ENCODE results near the gene MORC4.
A peak's percentile ranks its signal among the peaks of the same experiment; 100 is the strongest.

Gene MORC4

DNA sequence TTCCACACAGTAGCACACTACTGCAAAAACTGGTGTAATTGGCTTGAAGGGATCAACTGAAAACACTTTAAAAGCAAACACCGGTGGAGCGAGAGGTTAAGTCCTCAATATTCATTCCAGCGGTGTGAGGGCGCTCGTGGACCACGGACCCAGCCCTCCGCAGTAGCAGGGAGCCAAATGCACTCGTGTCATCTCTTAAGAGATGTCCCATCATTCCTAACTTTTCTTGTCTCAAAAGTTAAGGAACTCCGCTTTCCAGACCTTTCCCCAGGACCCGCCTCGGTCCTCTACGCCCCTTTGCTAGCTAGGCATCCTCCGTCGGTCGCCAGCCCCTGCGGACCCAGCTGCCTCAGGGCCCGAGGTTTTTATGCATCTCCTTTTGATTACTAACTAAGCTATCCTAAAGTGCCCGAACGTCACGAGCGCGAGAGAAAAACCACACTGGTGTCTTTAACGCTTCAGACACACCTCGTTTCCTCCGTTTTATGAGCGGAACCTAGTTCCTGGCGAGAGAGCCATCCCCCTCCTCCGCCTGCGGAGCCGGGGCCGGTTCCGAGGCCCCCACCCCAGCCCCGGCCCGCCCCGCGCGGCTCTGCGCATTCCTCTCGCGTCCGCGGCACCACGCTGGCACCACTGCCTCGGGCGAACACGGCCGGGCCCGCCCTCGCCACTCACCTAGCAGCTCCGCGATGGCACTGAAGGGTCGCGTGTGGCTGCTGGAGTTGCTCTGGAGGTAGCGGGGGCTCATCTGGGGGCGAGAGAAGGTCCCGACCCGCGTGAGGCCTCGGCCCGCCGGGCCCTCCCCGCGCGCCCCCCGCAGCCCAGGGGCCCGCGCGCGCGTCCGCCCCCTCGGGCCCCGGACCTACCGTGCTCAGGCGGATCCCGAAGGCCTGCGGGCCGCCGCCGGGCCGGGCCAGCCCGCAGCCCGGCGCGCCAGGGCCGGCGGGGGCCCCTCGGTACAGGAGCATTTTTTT lies 723 bp downstream of the MORC4 start:
- no peak overlapping the region for H3K27ac Mint-ChIP-seq

GRCh38 chrX:106997611-106998010 lies 2.4 kb downstream of the MORC4 start:
- H3K4me1 Mint-ChIP-seq: peaks cover 6% of the 10 kb centered on the region
- no peak for DNase-seq
- peaks cover 15% of the 10 kb centered on the region for H3K36me3 Mint-ChIP-seq (ENCODE audit: low read depth)
- no peak overlapping the region for H3K27ac Mint-ChIP-seq
- H3K9me3 Mint-ChIP-seq: peaks cover 39% of the 10 kb centered on the region
- TF ChIP-seq, protein P1, sequence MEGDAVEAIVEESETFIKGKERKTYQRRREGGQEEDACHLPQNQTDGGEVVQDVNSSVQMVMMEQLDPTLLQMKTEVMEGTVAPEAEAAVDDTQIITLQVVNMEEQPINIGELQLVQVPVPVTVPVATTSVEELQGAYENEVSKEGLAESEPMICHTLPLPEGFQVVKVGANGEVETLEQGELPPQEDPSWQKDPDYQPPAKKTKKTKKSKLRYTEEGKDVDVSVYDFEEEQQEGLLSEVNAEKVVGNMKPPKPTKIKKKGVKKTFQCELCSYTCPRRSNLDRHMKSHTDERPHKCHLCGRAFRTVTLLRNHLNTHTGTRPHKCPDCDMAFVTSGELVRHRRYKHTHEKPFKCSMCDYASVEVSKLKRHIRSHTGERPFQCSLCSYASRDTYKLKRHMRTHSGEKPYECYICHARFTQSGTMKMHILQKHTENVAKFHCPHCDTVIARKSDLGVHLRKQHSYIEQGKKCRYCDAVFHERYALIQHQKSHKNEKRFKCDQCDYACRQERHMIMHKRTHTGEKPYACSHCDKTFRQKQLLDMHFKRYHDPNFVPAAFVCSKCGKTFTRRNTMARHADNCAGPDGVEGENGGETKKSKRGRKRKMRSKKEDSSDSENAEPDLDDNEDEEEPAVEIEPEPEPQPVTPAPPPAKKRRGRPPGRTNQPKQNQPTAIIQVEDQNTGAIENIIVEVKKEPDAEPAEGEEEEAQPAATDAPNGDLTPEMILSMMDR (IDR thresholded peaks at IDR 0.05): no peak
- H3K27me3 Mint-ChIP-seq (ENCODE audit: low read depth, poor library complexity): peaks cover 13% of the 10 kb centered on the region
- no peak overlapping the region for H3K4me3 Mint-ChIP-seq

More for the DNA sequence above, 723 bp downstream of the MORC4 start:
- peaks cover 41% of the 10 kb centered on the region for H3K9me3 Mint-ChIP-seq
- H3K4me1 Mint-ChIP-seq: peaks cover 6% of the 10 kb centered on the region
- H3K4me3 Mint-ChIP-seq: peak overlapping the region; percentile 87
- DNase-seq: peak; percentile 39
- TF ChIP-seq, protein P1 (IDR thresholded peaks at IDR 0.05): peak; percentile 13
- H3K27me3 Mint-ChIP-seq (ENCODE audit: low read depth, poor library complexity): peaks cover 14% of the 10 kb centered on the region
- H3K36me3 Mint-ChIP-seq (ENCODE audit: low read depth): peaks cover 15% of the 10 kb centered on the region

DNA sequence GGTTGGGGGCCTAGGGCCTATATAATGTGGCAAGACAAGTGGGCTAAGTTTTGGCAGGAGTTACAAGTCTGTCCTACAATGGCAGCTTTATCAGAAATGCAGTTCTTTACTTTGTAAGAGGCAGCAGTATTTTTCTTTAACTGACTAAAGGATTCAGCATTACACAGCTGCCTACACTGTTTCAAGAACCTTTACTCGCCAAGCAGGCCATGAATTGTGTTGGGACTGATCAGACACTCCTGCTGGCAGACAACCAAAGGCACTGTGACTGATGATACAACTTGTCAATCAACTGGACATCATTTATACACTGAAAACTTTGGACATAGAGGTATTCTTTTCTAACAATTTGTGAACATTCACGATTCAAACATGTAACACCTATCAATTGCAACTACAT lies 4.3 kb downstream of the MORC4 start:
- Mint-ChIP-seq H3K4me1 (peaks cover 6% of the 10 kb centered on the region), H3K9me3 (peaks cover 44% of the 10 kb centered on the region), H3K4me3 (no peak overlapping the region), H3K27ac (no peak overlapping the region), H3K27me3 (ENCODE audit: low read depth, poor library complexity) (peaks cover 14% of the 10 kb centered on the region), H3K36me3 (ENCODE audit: low read depth) (peaks cover 24% of the 10 kb centered on the region)
- TF ChIP-seq, protein P1 (IDR thresholded peaks at IDR 0.05): no peak
- no peak for DNase-seq

GRCh38 chrX:106987488-106987887 lies 12.5 kb downstream of the MORC4 start:
- no peak for DNase-seq
- peaks cover 9% of the 10 kb centered on the region for H3K9me3 Mint-ChIP-seq
- H3K27ac Mint-ChIP-seq: peak overlapping the region; percentile 6
- TF ChIP-seq, protein P1 (IDR thresholded peaks at IDR 0.05): no peak
- no peak overlapping the region for H3K4me3 Mint-ChIP-seq
- H3K27me3 Mint-ChIP-seq (ENCODE audit: low read depth, poor library complexity): peaks cover 2% of the 10 kb centered on the region
- H3K4me1 Mint-ChIP-seq: no peaks in the 10 kb centered on the region
- H3K36me3 Mint-ChIP-seq (ENCODE audit: low read depth): peaks cover 14% of the 10 kb centered on the region

GRCh38 chrX:106980952-106981626 lies 18.9 kb downstream of the MORC4 start:
- Mint-ChIP-seq H3K4me3 (no peak overlapping the region), H3K9me3 (peaks cover 4% of the 10 kb centered on the region)
- TF ChIP-seq, protein P1 (IDR thresholded peaks at IDR 0.05): no peak

More at GRCh38 chrX:106980952-106981626, 18.9 kb downstream of the MORC4 start:
- peaks cover 3% of the 10 kb centered on the region for H3K27me3 Mint-ChIP-seq (ENCODE audit: low read depth, poor library complexity)
- peaks cover 5% of the 10 kb centered on the region for H3K36me3 Mint-ChIP-seq (ENCODE audit: low read depth)
- H3K27ac Mint-ChIP-seq: no peak overlapping the region
- no peak for DNase-seq
- H3K4me1 Mint-ChIP-seq: no peaks in the 10 kb centered on the region

Measured in nephron progenitor cell (in vitro differentiated cells).